ENCODE data around the gene SQOR. TPM values are rescaled to one million over a fixed set of nuclear protein-coding genes. Genes with fewer than 3 reads are reported as not detected.

The SQOR gene
- total RNA-seq, 1 experiment from 2014 or later, result 17.6 TPM

DNA sequence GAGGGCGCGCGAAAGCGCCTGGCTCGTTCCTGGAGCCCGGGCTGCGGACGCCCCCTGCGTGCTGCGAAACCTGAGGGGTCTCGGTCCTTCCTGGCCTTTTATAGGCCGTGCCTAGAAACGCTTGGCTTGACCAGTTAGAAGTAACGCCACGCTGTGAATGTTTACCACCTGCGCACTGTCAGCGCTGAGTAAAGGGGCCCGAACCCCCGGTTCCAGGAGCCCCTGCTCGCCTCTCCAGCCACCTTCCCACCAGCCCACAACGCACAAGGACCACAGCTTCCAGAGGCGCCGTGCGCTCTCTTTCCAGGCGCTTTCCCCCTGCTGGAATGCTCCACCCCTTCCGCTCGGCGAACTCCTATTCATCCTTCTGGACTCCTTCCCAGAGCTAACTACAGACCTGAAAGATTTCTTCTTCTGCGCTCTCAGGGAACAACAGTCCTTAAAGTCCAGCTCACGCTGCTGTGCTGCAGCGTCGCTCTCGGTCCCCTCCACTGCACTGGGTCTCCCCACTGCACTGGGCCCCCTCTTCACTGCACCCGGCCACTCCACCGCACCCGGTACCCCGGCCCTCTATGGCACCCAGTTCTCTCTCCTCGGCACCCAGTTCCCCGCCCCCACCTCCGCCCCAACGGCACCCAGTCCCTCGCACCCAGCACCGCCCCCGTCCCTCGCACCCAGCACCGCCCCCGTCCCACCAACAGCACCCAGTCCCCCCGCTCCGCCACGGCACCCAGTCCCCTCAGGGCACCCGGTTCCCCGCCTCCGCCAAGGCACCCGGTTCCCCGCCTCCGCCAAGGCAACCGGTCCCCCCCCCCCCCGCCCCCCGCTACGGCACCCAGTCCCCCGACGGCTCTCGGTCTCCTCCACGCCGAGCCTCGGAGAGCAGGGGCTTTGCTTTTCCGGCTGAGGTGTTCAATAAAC lies 69.8 kb downstream of the SQOR start:
- BruUV-seq (replicated peaks), result no TSS peak
- CTCF ChIA-PET, result interaction anchor here (0.7 to 1.9 kb wide), 7 partner anchors 10 to 93 kb away, joined by 3 to 18 read pairs (median 5); no protein-coding TSS in a partner anchor

More for the DNA sequence above, 69.8 kb downstream of the SQOR start:
- ATAC-seq (no peak), DNase-seq (ENCODE audit: low read depth, low spot score) (no peak)
- Histone ChIP-seq H3K4me3 (replicated peaks in 1 of 2; ENCODE audit: low read depth in 1 of 2, low read length in 2 of 2) (no peak overlapping the region), H4K20me1 (ENCODE audit: insufficient read depth) (no peaks in the 10 kb centered on the region), H3K27me3 (ENCODE audit: insufficient read depth, low read length) (no peaks in the 10 kb centered on the region), H3K9me2 (ENCODE audit: insufficient read depth) (no peaks in the 10 kb centered on the region), H2AFZ (ENCODE audit: low read depth, low read length, poor library complexity, severe bottlenecking) (peak overlapping the region; percentile 99), H3K9ac (ENCODE audit: low read length) (no peak overlapping the region), H3K9me3 (ENCODE audit: control insufficient read depth in 1 of 2, insufficient read depth in 1 of 2, low read depth in 1 of 2, low read length in 2 of 2) (no peaks in the 10 kb centered on the region), H3K79me2 (ENCODE audit: insufficient read depth, low read length) (no peaks in the 10 kb centered on the region), H3K27ac (ENCODE audit: low read depth, low read length) (no peak overlapping the region), H3K4me2 (ENCODE audit: low read length) (no peak overlapping the region), H3K36me3 (ENCODE audit: control insufficient read depth in 1 of 2, insufficient read depth in 2 of 2, low read length in 2 of 2) (no peaks in the 10 kb centered on the region), H3K4me1 (ENCODE audit: control insufficient read depth in 1 of 2, insufficient read depth in 2 of 2, low read length in 2 of 2) (peaks cover 0 to 11% of the 10 kb centered on the region in 2 experiments; a peak in 2 of 4 replicates)
- no peak for TF ChIP-seq TCF7L2 (IDR thresholded peaks at IDR 0.05; ENCODE audit: borderline replicate concordance, extremely low read depth, insufficient read depth, insufficient read length)
- no peak for TF ChIP-seq EGR1 (IDR thresholded peaks at IDR 0.05; ENCODE audit: low read depth)
- no peak for TF ChIP-seq YY1 (IDR thresholded peaks at IDR 0.05; ENCODE audit: extremely low read depth, insufficient replicate concordance, low read depth, low read length)
- TF ChIP-seq, protein P1, sequence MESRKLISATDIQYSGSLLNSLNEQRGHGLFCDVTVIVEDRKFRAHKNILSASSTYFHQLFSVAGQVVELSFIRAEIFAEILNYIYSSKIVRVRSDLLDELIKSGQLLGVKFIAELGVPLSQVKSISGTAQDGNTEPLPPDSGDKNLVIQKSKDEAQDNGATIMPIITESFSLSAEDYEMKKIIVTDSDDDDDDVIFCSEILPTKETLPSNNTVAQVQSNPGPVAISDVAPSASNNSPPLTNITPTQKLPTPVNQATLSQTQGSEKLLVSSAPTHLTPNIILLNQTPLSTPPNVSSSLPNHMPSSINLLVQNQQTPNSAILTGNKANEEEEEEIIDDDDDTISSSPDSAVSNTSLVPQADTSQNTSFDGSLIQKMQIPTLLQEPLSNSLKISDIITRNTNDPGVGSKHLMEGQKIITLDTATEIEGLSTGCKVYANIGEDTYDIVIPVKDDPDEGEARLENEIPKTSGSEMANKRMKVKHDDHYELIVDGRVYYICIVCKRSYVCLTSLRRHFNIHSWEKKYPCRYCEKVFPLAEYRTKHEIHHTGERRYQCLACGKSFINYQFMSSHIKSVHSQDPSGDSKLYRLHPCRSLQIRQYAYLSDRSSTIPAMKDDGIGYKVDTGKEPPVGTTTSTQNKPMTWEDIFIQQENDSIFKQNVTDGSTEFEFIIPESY (IDR thresholded peaks at IDR 0.05; ENCODE audit: extremely low read depth, insufficient replicate concordance, low read length), result no peak
- no peak for TF ChIP-seq FOSL1 (IDR thresholded peaks at IDR 0.05; ENCODE audit: low read depth)
- no peak for TF ChIP-seq POLR2AphosphoS5 (IDR thresholded peaks at IDR 0.05; ENCODE audit: low read depth, low read length)
- no peak for TF ChIP-seq POLR2A (IDR thresholded peaks at IDR 0.05; ENCODE audit: borderline replicate concordance, extremely low read depth, insufficient read depth, insufficient read length)
- no peak for TF ChIP-seq ELF1 (IDR thresholded peaks at IDR 0.05; ENCODE audit: borderline replicate concordance, low read depth)
- no peak for TF ChIP-seq RAD21 (IDR thresholded peaks at IDR 0.05; ENCODE audit: low read depth)
- no peak for TF ChIP-seq EZH2 (IDR thresholded peaks at IDR 0.05)
- TF ChIP-seq, protein P2, sequence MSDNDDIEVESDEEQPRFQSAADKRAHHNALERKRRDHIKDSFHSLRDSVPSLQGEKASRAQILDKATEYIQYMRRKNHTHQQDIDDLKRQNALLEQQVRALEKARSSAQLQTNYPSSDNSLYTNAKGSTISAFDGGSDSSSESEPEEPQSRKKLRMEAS (IDR thresholded peaks at IDR 0.05), result no peak
- TF ChIP-seq SP1 (IDR thresholded peaks at IDR 0.05; ENCODE audit: low read depth), result no peak
- TF ChIP-seq, protein P3, sequence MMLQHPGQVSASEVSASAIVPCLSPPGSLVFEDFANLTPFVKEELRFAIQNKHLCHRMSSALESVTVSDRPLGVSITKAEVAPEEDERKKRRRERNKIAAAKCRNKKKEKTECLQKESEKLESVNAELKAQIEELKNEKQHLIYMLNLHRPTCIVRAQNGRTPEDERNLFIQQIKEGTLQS (IDR thresholded peaks at IDR 0.05), result no peak
- POLR2A ChIA-PET, result no interaction called here
- RAD21 ChIA-PET (ENCODE audit: low non-redundant PET in 1 of 2, low total read pairs in 2 of 2, uncharacterized antibody in 2 of 2, unreplicated experiment in 2 of 2), result no interaction called here
- intact Hi-C loops (cut with micrococcal nuclease), result loop anchor here (2.0 to 5.0 kb wide), 2 partner anchors 86 to 608 kb away; no protein-coding TSS in a partner anchor
